Measurements from ENCODE around the gene DQX1.

The DQX1 gene

GRCh38 chr2:74531666-74532065 is 5.6 kb upstream of the DQX1 start:
- no peak for DNase-seq

DNA sequence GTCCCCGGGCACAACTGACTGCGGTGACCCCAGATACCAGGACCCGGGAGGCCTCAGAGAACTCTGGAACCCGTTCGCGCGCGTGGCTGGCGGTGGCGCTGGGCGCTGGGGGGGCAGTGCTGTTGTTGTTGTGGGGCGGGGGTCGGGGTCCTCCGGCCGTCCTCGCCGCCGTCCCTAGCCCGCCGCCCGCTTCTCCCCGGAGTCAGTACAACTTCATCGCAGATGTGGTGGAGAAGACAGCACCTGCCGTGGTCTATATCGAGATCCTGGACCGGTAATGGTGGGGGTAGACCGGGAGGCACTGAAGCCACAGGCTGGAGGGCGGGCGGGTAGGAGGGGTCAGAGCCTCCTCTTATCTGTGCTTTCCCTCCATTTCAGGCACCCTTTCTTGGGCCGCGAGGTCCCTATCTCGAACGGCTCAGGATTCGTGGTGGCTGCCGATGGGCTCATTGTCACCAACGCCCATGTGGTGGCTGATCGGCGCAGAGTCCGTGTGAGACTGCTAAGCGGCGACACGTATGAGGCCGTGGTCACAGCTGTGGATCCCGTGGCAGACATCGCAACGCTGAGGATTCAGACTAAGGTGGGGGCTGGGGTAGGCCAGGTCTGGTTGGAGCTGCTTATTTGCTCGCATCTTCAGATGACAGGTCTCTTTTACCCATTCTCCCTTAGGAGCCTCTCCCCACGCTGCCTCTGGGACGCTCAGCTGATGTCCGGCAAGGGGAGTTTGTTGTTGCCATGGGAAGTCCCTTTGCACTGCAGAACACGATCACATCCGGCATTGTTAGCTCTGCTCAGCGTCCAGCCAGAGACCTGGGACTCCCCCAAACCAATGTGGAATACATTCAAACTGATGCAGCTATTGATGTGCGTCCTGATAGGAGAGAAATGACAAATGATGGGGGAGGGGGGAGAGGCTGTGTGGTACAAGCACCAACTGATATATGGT is 4.5 kb upstream of the DQX1 start:
- peak; percentile 44 for DNase-seq

DNA sequence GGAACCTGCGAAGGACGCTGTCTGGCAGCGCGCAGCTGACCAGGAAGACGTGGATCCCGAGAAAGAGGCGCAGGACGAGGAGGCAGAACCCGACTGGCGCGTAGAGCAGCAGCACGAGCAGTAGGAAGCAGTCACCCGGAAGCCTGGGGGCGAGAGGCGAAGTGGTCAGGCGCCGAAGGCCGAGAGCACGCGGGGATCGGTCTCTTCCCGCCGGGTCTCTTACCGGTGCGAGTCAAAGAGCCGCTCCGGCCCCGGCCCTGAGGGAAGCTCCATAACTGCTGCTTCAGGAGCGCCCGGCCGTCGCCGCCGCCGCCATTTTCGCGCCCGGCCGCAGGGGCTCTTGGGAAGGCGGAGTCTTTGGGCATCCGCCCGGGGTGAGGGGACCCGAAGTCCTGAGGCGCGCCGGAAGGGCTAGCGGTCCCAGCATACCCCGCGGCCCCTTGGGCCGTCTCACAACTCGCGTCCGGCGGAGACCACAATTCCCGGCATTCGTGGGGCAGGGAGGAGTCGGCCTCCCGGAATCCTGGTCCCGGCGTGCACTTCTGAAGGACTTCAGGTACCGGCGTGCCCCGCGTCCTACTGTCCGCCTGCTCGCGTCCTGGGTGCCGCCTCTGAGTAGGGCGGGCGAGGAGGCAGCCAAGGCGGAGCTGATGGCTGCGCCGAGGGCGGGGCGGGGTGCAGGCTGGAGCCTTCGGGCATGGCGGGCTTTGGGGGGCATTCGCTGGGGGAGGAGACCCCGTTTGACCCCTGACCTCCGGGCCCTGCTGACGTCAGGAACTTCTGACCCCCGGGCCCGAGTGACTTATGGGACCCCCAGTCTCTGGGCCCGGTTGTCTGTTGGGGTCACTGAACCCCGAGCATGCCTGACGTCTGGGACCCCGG is 3.6 kb upstream of the DQX1 start, which contains the start of the genes AUP1 and HTRA2:
Gene AUP1, minus strand, starts transcription at position 350 of the 882 bp plus-strand sequence. Its CDS starts 77 bp downstream, at position 273.
Gene HTRA2, plus strand, starts transcription at position 577 of the 882 bp plus-strand sequence. Its CDS starts 74 bp downstream, at position 651.
- DNase-seq: peak; percentile 94

- no peak for DNase-seq
Measured at GRCh38 chr2:74528600-74529356, 2.7 kb upstream of the DQX1 start.

GRCh38 chr2:74527741-74528140 is 1.7 kb upstream of the DQX1 start:
- DNase-seq: no peak

DNA sequence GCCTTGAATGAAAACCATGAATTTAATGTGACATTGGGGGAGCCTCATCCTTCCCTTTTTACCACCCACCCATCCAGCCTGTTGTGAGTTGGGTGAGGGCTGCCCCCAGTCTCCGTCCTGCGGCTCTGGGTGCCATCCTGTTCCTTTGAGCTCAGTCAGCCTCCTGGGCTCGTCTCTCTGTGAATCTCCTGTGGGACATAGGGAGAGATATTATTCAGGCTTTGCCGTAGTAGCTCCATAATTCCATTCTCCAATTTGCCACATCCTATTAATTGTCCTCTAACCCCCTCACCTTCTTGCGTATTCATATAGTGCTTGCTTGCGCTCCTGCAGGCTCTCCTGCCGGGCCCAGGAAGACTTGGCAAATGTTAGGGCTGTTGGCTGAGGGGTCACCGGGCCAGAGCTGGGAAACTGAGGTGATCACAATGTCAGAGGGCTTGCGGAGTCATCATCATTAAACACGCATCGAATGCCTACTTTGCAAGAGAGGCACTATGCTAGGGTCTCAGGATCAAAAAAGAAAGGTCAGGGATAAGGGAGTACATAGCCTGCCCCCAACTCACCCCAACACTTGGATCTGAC is 709 bp upstream of the DQX1 start:
- no peak for DNase-seq

DNA sequence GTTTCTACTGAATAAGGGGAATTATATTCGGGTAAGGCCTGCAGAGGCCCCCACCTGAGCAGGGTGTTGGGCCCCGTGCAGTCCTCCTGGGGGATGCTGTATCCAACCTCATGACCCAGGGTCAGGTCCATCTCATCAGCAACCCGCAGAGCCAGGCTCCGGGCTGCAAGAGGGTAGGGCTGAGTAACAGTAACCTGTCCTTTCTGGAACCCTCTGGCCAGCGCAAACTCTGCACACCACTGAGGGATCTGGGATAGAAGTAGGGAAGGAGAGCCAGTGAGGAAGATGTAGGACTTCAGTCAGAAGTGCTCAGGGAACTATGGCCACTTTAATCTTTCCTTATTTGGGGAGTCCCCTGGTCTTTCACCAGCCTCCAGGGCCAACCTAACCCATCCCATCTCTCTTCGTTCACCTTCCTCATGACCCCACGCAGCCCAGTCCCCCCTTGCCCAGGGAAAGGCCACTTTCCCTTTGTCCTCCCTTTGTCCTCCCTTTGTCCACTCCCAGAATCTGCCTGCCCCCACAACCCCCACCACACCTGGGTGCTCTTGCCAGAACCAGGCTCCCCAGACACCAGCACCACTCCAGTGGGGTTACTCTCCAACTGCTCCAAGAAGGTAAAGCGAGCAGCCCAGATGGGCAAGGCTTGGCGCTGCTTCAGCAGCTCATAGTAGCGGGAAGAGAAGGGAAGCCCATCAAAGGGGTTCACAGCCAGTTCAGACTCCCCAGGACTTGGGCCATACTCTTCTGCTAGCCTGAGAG is 895 bp downstream of the DQX1 start:
- DNase-seq: no peak

- DNase-seq: no peak
Measured at GRCh38 chr2:74524005-74524404, 2.0 kb downstream of the DQX1 start.

DNA sequence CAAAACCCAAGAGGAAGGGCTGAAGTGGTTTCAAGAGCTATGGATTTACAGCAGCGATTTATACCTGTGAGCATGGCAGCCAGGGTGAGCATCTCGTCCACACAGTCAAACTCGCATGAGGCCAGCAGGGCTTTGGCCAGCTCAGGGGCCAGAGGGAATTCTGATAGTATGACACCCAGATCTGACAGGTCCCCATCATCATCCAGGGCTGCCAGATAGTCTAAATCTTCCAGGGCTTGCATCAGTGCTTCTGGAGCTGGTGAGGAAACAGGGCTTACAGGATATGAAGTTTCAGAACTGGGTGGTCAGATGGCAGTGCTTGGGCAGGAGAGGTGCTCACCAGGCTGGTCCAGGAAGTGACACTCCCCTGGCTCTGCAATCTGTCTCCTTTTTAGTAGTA is 3.5 kb downstream of the DQX1 start:
- DNase-seq: no peak

- DNase-seq: no peak
Measured at GRCh38 chr2:74516650-74517049, 9.4 kb downstream of the DQX1 start.

- DNase-seq: peak; percentile 81
Measured at GRCh38 chr2:74515981-74516633, 9.9 kb downstream of the DQX1 start.

- DNase-seq: no peak
Measured at GRCh38 chr2:74515271-74515980, 10.6 kb downstream of the DQX1 start.

DNA sequence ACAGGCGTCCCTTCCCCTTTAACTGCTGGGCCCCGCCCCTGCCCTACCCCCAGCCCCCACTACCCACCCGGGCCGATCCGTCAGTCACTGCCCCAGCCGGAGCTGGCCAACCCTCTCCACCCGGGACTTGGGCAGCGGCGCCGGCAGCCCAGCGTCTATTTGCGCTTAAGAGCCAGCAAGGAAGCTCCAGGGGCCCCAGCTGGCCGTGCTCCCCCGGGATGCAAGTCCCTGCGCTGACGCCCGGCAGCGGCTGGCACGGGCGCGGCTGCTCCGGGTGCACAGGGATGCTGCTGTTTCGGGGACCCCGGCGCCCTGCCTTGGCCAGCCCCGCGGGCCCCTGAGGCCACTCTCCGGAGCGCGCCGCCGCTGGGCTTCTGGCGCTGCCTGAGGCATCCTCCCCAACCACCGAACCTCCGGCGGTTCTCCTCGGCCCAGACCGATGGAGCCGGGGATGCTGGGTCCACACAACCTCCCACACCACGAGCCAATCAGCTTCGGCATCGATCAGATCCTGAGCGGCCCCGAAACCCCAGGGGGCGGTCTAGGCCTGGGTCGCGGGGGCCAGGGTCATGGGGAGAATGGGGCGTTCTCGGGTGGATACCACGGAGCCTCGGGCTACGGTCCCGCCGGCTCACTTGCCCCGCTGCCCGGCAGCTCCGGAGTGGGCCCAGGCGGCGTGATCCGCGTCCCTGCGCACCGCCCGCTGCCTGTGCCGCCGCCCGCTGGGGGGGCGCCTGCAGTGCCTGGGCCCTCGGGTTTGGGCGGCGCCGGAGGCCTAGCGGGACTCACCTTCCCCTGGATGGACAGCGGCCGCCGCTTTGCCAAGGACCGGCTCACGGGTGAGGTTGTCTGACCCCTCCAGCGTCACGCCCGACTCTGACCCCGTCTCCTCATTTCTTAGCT is 11.4 kb downstream of the DQX1 start, which contains the start of gene TLX2:
Gene TLX2, plus strand, starts transcription at position 83 of the 903 bp plus-strand sequence. Its CDS starts 357 bp downstream, at position 440.
- DNase-seq: no peak

DNA sequence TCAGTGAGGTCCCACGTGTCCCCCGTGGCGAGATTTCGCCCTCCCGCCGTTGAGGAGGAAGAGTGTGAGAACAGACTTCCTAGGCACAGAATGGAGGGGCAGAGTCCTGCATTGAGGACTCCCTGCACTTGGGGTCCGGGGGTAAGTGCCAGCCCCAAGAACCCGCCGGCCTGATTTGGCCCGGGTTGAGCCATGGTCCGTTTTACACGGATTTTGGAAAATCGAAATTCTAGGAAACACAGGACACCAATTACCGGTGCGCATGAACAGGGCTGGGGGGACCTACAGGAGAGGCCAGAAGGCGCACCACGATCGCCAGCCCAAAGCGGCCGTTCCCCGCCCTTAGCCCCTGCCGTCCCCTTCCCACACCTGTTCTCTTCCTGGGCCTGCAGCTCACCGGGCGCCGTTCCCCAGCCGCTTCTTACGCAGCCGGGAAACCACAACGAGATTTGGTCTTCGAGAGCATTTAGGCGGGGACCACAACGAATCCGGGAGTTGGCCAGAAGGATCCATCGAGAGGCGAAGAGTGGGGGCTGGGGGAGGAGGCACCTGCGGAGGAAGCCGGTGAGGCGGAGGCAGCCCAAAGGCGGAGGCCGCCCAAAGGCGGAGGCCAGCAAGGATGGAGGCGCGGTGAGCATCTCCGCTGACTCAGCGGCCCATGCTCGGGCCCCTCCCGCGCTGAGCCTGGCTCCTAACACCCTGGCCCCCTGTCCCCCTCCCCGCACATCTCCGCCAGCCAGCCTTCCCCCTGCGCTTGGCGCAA is 12.2 kb downstream of the DQX1 start:
- peak; percentile 23 for DNase-seq

- no peak for DNase-seq
Measured at GRCh38 chr2:74512744-74513604, 13.1 kb downstream of the DQX1 start.

DNA sequence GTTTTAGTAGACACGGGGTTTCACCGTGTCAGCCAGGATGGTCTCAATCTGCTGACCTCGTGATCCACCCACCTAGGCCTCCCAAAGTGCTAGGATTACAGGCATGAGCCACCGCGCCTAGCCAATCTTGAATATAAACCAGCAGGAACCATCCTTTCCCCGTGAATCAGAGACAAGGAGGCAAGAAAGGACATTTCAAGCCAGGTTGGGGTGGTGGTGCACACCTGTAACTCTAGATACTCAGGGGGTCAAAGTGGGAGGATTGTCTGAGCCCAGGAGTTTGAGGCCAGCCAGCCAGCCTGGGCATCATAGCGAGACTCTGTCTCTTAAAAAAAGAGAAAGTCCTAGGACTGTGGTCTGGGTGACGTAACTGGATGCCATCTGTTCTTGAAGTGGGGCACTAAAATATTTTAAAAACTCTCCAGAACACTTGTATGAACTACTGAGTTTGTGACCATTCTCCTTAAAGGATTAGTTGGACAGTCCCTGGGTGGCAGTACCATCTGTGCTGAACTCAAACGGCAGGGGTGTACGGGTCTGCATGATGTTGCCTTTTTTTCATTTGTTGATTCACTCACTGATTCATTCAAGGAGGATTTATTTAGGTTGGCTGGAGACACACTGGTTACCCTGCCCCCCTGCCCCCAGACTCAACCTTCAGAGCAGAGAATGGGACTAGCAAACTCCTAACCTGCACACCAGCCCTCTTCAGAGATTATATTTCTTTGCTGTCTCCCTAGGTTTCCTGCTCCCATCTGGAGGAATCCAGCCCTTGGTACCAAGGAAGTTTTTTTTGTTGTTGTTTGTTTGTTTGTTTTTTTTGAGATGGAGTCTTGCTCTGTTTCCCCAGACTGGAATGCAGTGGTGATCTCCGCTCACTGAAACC is 14.7 kb downstream of the DQX1 start:
- no peak for DNase-seq
